ENCODE measurements around the gene MSANTD1. TPM values are rescaled to one million over a fixed set of nuclear protein-coding genes. Genes with fewer than 3 reads are reported as not detected.

The MSANTD1 gene
- total RNA-seq, 1 experiment from 2014 or later = 0.24 TPM

GRCh38 chr4:3223346-3223745 is 25.6 kb upstream of the MSANTD1 start:
- Histone ChIP-seq H3K36me3 (replicated peaks; ENCODE audit: control insufficient read depth, insufficient read depth, low read length) (peaks cover 31% of the 10 kb centered on the region), H3K27me3 (ENCODE audit: control insufficient read depth, insufficient read depth, low read length) (no peaks in the 10 kb centered on the region), H3K4me3 (ENCODE audit: insufficient read depth, low read depth, low read length) (no peak overlapping the region)
- DNase-seq = no peak

- Histone ChIP-seq H3K4me3 (ENCODE audit: insufficient read depth, low read depth, low read length) (no peak overlapping the region), H3K27me3 (ENCODE audit: control insufficient read depth, insufficient read depth, low read length) (no peaks in the 10 kb centered on the region), H3K36me3 (replicated peaks; ENCODE audit: control insufficient read depth, insufficient read depth, low read length) (peaks cover 33% of the 10 kb centered on the region)
- no peak for DNase-seq
Observed at GRCh38 chr4:3223956-3224748, 24.8 kb upstream of the MSANTD1 start.

GRCh38 chr4:3225071-3225850 is 23.7 kb upstream of the MSANTD1 start:
- Histone ChIP-seq H3K36me3 (replicated peaks; ENCODE audit: control insufficient read depth, insufficient read depth, low read length) (peaks cover 35% of the 10 kb centered on the region), H3K27me3 (ENCODE audit: control insufficient read depth, insufficient read depth, low read length) (no peaks in the 10 kb centered on the region), H3K4me3 (ENCODE audit: insufficient read depth, low read depth, low read length) (no peak overlapping the region)
- no peak for DNase-seq

- H3K4me3 ChIP-seq (ENCODE audit: insufficient read depth, low read depth, low read length) = no peak overlapping the region
- H3K36me3 ChIP-seq (replicated peaks; ENCODE audit: control insufficient read depth, insufficient read depth, low read length) = peaks cover 36% of the 10 kb centered on the region
- no peak for DNase-seq
- no peaks in the 10 kb centered on the region for H3K27me3 ChIP-seq (ENCODE audit: control insufficient read depth, insufficient read depth, low read length)
Observed at GRCh38 chr4:3225936-3226335, 23.0 kb upstream of the MSANTD1 start.

GRCh38 chr4:3226467-3226866 is 22.5 kb upstream of the MSANTD1 start:
- DNase-seq = no peak
- Histone ChIP-seq H3K36me3 (replicated peaks; ENCODE audit: control insufficient read depth, insufficient read depth, low read length) (peaks cover 35% of the 10 kb centered on the region), H3K4me3 (ENCODE audit: insufficient read depth, low read depth, low read length) (no peak overlapping the region), H3K27me3 (ENCODE audit: control insufficient read depth, insufficient read depth, low read length) (no peaks in the 10 kb centered on the region)

GRCh38 chr4:3226944-3227343 is 22.0 kb upstream of the MSANTD1 start:
- Histone ChIP-seq H3K27me3 (ENCODE audit: control insufficient read depth, insufficient read depth, low read length) (no peaks in the 10 kb centered on the region), H3K36me3 (replicated peaks; ENCODE audit: control insufficient read depth, insufficient read depth, low read length) (peaks cover 37% of the 10 kb centered on the region), H3K4me3 (ENCODE audit: insufficient read depth, low read depth, low read length) (no peak overlapping the region)
- DNase-seq = no peak

- Histone ChIP-seq H3K4me3 (ENCODE audit: insufficient read depth, low read depth, low read length) (no peak overlapping the region), H3K27me3 (ENCODE audit: control insufficient read depth, insufficient read depth, low read length) (no peaks in the 10 kb centered on the region), H3K36me3 (replicated peaks; ENCODE audit: control insufficient read depth, insufficient read depth, low read length) (peaks cover 40% of the 10 kb centered on the region)
- no peak for DNase-seq
Observed at GRCh38 chr4:3227878-3228675, 20.9 kb upstream of the MSANTD1 start.

DNA sequence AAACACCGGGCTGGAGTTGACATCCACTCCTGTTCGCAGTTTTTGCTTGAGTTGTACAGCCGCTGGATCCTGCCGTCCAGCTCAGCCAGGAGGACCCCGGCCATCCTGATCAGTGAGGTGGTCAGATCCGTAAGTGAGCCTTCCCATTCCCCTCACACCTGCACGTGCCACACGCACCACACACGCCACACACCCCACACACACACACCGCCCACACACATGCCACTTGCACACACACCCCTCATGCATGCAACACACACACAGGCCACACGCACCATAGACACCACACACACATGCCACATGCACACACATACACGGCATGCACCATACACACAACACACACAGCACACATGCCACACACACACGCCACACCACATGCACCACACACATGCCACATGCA is 20.1 kb upstream of the MSANTD1 start:
- H3K27me3 ChIP-seq (ENCODE audit: control insufficient read depth, insufficient read depth, low read length) = no peaks in the 10 kb centered on the region
- H3K4me3 ChIP-seq (ENCODE audit: insufficient read depth, low read depth, low read length) = no peak overlapping the region
- H3K36me3 ChIP-seq (replicated peaks; ENCODE audit: control insufficient read depth, insufficient read depth, low read length) = peaks cover 36% of the 10 kb centered on the region

GRCh38 chr4:3229328-3229727 is 19.6 kb upstream of the MSANTD1 start:
- no peak for DNase-seq
- H3K36me3 ChIP-seq (replicated peaks; ENCODE audit: control insufficient read depth, insufficient read depth, low read length) = peaks cover 33% of the 10 kb centered on the region
- no peaks in the 10 kb centered on the region for H3K27me3 ChIP-seq (ENCODE audit: control insufficient read depth, insufficient read depth, low read length)
- H3K4me3 ChIP-seq (ENCODE audit: insufficient read depth, low read depth, low read length) = no peak overlapping the region

More for the DNA sequence above, 20.1 kb upstream of the MSANTD1 start:
- DNase-seq = no peak

- no peak overlapping the region for H3K4me3 ChIP-seq (ENCODE audit: insufficient read depth, low read depth, low read length)
- DNase-seq = no peak
- peaks cover 28% of the 10 kb centered on the region for H3K36me3 ChIP-seq (replicated peaks; ENCODE audit: control insufficient read depth, insufficient read depth, low read length)
- no peaks in the 10 kb centered on the region for H3K27me3 ChIP-seq (ENCODE audit: control insufficient read depth, insufficient read depth, low read length)
Observed at GRCh38 chr4:3229964-3230363, 19.0 kb upstream of the MSANTD1 start.

DNA sequence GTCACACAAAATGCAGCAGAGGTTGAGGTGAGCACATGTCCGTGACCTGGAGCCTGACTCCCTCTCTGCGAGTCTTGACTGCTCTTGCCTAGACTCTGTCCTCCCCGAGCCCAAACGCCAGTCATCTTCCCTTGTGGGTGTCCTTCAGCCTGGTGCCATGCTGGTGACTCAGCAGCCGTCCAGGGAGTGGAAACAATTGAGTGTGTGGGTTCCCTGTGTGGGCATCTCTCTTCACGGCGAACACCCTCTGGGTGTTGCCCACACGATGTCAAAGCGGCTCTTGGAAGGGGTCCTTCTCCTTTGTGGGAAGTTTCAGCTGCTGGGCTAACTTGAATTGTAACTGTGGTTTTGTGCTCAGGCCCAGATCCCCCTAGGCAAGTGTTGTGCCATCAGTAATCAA is 17.5 kb upstream of the MSANTD1 start:
- H3K27me3 ChIP-seq (ENCODE audit: control insufficient read depth, insufficient read depth, low read length) = no peaks in the 10 kb centered on the region
- H3K36me3 ChIP-seq (replicated peaks; ENCODE audit: control insufficient read depth, insufficient read depth, low read length) = peaks cover 37% of the 10 kb centered on the region
- H3K4me3 ChIP-seq (ENCODE audit: insufficient read depth, low read depth, low read length) = no peak overlapping the region
- no peak for DNase-seq

GRCh38 chr4:3232001-3232400 is 17.0 kb upstream of the MSANTD1 start:
- Histone ChIP-seq H3K36me3 (replicated peaks; ENCODE audit: control insufficient read depth, insufficient read depth, low read length) (peaks cover 37% of the 10 kb centered on the region), H3K4me3 (ENCODE audit: insufficient read depth, low read depth, low read length) (no peak overlapping the region), H3K27me3 (ENCODE audit: control insufficient read depth, insufficient read depth, low read length) (no peaks in the 10 kb centered on the region)
- no peak for DNase-seq

DNA sequence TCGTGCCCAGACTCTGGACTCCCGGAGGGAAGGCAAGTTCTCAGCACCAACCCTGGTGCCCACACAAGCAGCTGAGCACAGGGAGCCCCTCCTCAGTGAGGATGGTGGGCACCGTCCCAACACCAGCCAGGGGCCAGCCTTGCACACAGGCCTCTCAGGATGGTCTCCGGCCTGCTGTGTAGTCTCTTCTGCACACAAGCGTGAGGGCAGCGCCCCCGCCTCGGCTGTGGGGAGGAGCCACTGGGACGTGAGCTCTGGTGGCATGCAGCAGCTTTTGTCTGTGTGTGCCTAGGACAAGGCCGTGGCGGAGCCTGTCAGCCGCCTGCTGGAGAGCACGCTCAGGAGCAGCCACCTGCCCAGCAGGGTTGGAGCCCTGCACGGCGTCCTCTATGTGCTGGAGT is 16.1 kb upstream of the MSANTD1 start:
- Histone ChIP-seq H3K27me3 (ENCODE audit: control insufficient read depth, insufficient read depth, low read length) (no peaks in the 10 kb centered on the region), H3K4me3 (ENCODE audit: insufficient read depth, low read depth, low read length) (no peak overlapping the region), H3K36me3 (replicated peaks; ENCODE audit: control insufficient read depth, insufficient read depth, low read length) (peaks cover 37% of the 10 kb centered on the region)
- no peak for DNase-seq

GRCh38 chr4:3233391-3234071 is 15.4 kb upstream of the MSANTD1 start:
- DNase-seq = peak; percentile 76
- H3K27me3 ChIP-seq (ENCODE audit: control insufficient read depth, insufficient read depth, low read length) = 0 out of 2 replicates have a peak, but pooled peaks cover 1% of the 10 kb centered on the region
- H3K36me3 ChIP-seq (replicated peaks; ENCODE audit: control insufficient read depth, insufficient read depth, low read length) = peaks cover 37% of the 10 kb centered on the region
- H3K4me3 ChIP-seq (ENCODE audit: insufficient read depth, low read depth, low read length) = no peak overlapping the region
